Osteoblast (primary cell): ENCODE data around the gene ATXN7L1. TPM values are rescaled to one million over a fixed set of nuclear protein-coding genes. Genes with fewer than 3 reads are reported as not detected.

Experiments used
- DNase-seq: peaks from one replicate; pipeline ENCODE4 v3.0.0; 2011; ENCODE audit warnings: low spot score, mixed read lengths; ENCODE audit not compliant: insufficient read length; ENCODE audit errors: missing footprints
- H2AFZ ChIP-seq: 2 replicates; pipeline ENCODE4 v1.6.0; 2011; ENCODE audit warnings: mild to moderate bottlenecking, low read length
- H3K27ac ChIP-seq: 2 replicates; pipeline ENCODE4 v1.5.1; 2011; ENCODE audit warnings: mild to moderate bottlenecking, low read depth, low read length, moderate library complexity
- H3K27me3 ChIP-seq: 2 replicates; pipeline ENCODE4 v1.6.0; 2012; ENCODE audit warnings: mild to moderate bottlenecking, control low read depth, inconsistent platforms, low read length, moderate library complexity; ENCODE audit not compliant: insufficient read depth
- H3K36me3 ChIP-seq: 2 replicates; pipeline ENCODE4 v1.5.1; 2011; ENCODE audit warnings: mild to moderate bottlenecking, low read length, control low read depth, moderate library complexity; ENCODE audit not compliant: insufficient read depth
- H3K4me1 ChIP-seq: 2 replicates; pipeline ENCODE4 v1.5.1; 2011; ENCODE audit warnings: mild to moderate bottlenecking, low read length, control low read depth, moderate library complexity; ENCODE audit not compliant: insufficient read depth
- H3K4me2 ChIP-seq: 2 replicates; pipeline ENCODE4 v1.6.0; 2011; ENCODE audit warnings: mild to moderate bottlenecking, low read length; ENCODE audit not compliant: insufficient read depth
- H3K4me3 ChIP-seq: fragments of 200-600 bp; sonication (generic); 3 replicates; pipeline ENCODE4 v1.5.1; 2012; ENCODE audit warnings: mild to moderate bottlenecking, low read length, inconsistent platforms; ENCODE audit not compliant: insufficient read depth
- H3K79me2 ChIP-seq: 2 replicates; pipeline ENCODE4 v1.6.0; 2012; ENCODE audit warnings: mild to moderate bottlenecking, low read length, control low read depth, inconsistent platforms; ENCODE audit not compliant: insufficient read depth
- H3K9me3 ChIP-seq: 2 replicates; pipeline ENCODE4 v1.5.1; 2011; ENCODE audit warnings: low read depth, low read length, control low read depth
- H4K20me1 ChIP-seq: 2 replicates; pipeline ENCODE4 v1.6.0; 2012; ENCODE audit warnings: mild to moderate bottlenecking, low read length, control low read depth; ENCODE audit not compliant: insufficient read depth
- total RNA-seq: library from RNA; depleted of rRNA; stranded (reverse); fragments of >200 nt; gene quantifications from 2 replicates; pipeline ENCODE4 v1.2.3, GENCODE V29; 2012
- TF ChIP-seq, protein P1 (sequence below): IDR thresholded peaks from 2 replicates; pipeline ENCODE4 v1.5.1; 2011; ENCODE audit warnings: mild to moderate bottlenecking, low read depth, low read length, moderate library complexity; ENCODE audit errors: extremely low read depth

ATXN7L1 gene
- total RNA-seq, 1 donor, result 9.0 TPM

- H3K36me3 ChIP-seq, result peaks cover 13% of the 10 kb centered on the region
- no peak overlapping the region for H2AFZ ChIP-seq
- no peak overlapping the region for H3K4me2 ChIP-seq
Observed at GRCh38 chr7:105638334-105638733, 238.1 kb downstream of the ATXN7L1 start.

DNA sequence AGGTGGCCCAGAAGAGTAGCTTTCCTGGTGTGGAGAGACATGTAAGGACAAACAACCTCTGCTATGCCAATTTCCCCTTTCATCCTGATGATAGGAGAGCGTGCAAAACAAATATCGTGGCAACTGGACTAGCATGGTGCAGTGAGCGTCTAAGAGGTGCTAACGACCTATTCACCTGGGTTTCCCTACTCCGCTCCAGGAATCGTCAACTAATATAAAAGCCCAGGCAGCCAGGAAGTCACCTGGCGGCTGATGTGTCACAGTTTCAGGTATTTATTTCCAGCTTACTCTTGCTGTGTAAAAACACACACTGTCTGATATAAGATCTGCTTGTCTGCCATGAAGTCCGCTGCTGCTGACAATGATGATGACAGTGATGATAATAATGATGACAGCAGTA is 238.6 kb downstream of the ATXN7L1 start:
- Histone ChIP-seq H4K20me1 (no peaks in the 10 kb centered on the region), H3K9me3 (no peaks in the 10 kb centered on the region), H3K4me1 (no peaks in the 10 kb centered on the region), H2AFZ (no peak overlapping the region), H3K27me3 (no peaks in the 10 kb centered on the region), H3K79me2 (no peaks in the 10 kb centered on the region), H3K4me2 (no peak overlapping the region), H3K27ac (no peak overlapping the region), H3K4me3 (no peak overlapping the region), H3K36me3 (peaks cover 13% of the 10 kb centered on the region)
- TF ChIP-seq, protein P1, sequence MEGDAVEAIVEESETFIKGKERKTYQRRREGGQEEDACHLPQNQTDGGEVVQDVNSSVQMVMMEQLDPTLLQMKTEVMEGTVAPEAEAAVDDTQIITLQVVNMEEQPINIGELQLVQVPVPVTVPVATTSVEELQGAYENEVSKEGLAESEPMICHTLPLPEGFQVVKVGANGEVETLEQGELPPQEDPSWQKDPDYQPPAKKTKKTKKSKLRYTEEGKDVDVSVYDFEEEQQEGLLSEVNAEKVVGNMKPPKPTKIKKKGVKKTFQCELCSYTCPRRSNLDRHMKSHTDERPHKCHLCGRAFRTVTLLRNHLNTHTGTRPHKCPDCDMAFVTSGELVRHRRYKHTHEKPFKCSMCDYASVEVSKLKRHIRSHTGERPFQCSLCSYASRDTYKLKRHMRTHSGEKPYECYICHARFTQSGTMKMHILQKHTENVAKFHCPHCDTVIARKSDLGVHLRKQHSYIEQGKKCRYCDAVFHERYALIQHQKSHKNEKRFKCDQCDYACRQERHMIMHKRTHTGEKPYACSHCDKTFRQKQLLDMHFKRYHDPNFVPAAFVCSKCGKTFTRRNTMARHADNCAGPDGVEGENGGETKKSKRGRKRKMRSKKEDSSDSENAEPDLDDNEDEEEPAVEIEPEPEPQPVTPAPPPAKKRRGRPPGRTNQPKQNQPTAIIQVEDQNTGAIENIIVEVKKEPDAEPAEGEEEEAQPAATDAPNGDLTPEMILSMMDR, result no peak
- no peak for DNase-seq

More at GRCh38 chr7:105638334-105638733, 238.1 kb downstream of the ATXN7L1 start:
- no peaks in the 10 kb centered on the region for H3K4me1 ChIP-seq
- TF ChIP-seq, protein P1, result no peak
- no peaks in the 10 kb centered on the region for H3K9me3 ChIP-seq
- no peaks in the 10 kb centered on the region for H3K79me2 ChIP-seq
- DNase-seq, result no peak
- no peak overlapping the region for H3K4me3 ChIP-seq
- H3K27me3 ChIP-seq, result no peaks in the 10 kb centered on the region
- H4K20me1 ChIP-seq, result peaks cover 2% of the 10 kb centered on the region
- H3K27ac ChIP-seq, result no peak overlapping the region

GRCh38 chr7:105636982-105637381 is 239.4 kb downstream of the ATXN7L1 start:
- Histone ChIP-seq H3K9me3 (no peaks in the 10 kb centered on the region), H2AFZ (no peak overlapping the region), H3K27me3 (no peaks in the 10 kb centered on the region), H4K20me1 (no peaks in the 10 kb centered on the region), H3K36me3 (peaks cover 10% of the 10 kb centered on the region), H3K4me3 (no peak overlapping the region), H3K27ac (no peak overlapping the region), H3K4me2 (no peak overlapping the region), H3K79me2 (no peaks in the 10 kb centered on the region), H3K4me1 (no peaks in the 10 kb centered on the region)
- TF ChIP-seq, protein P1, result no peak
- DNase-seq, result no peak

GRCh38 chr7:105635197-105635596 is 241.2 kb downstream of the ATXN7L1 start:
- Histone ChIP-seq H3K9me3 (no peaks in the 10 kb centered on the region), H3K27ac (no peak overlapping the region), H4K20me1 (no peaks in the 10 kb centered on the region), H3K27me3 (no peaks in the 10 kb centered on the region), H2AFZ (no peak overlapping the region), H3K36me3 (peaks cover 10% of the 10 kb centered on the region), H3K4me3 (no peak overlapping the region), H3K79me2 (no peaks in the 10 kb centered on the region), H3K4me1 (no peaks in the 10 kb centered on the region), H3K4me2 (no peak overlapping the region)
- no peak for DNase-seq
- TF ChIP-seq, protein P1, result no peak
